ENCODE data around the gene OR5B2. TPM values are rescaled to one million over a fixed set of nuclear protein-coding genes. Genes with fewer than 3 reads are reported as not detected.

Gene OR5B2
- total RNA-seq, 1 experiment from 2014 or later, result not detected

Other genes with a start within 250 kb of the OR5B2 start
- gene OR9Q2, start 239.1 kb downstream of the OR5B2 start, total RNA-seq (2014; rRNA removed; shearing (Covaris generic)), result not detected in 2 replicates
- not detected in 2 replicates for gene OR1S2, start 224.0 kb downstream of the OR5B2 start, total RNA-seq (2014; rRNA removed; shearing (Covaris generic))
- gene OR1S1, start 215.4 kb downstream of the OR5B2 start, total RNA-seq (2014; rRNA removed; shearing (Covaris generic)), result not detected in 2 replicates
- not detected in 2 replicates for gene OR10Q1, start 199.2 kb downstream of the OR5B2 start, total RNA-seq (2014; rRNA removed; shearing (Covaris generic))
- gene OR10W1, start 159.9 kb downstream of the OR5B2 start, total RNA-seq (2014; rRNA removed; shearing (Covaris generic)), result not detected in 2 replicates
- gene OR5B17, start 69.1 kb downstream of the OR5B2 start, total RNA-seq (2014; rRNA removed; shearing (Covaris generic)), result not detected in 2 replicates
- gene OR5B3, start 21.2 kb downstream of the OR5B2 start, total RNA-seq (2014; rRNA removed; shearing (Covaris generic)), result not detected in 2 replicates
- not detected in 2 replicates for gene OR5B12, start 14.1 kb upstream of the OR5B2 start, total RNA-seq (2014; rRNA removed; shearing (Covaris generic))
- not detected in 2 replicates for gene OR5B21, start 80.0 kb upstream of the OR5B2 start, total RNA-seq (2014; rRNA removed; shearing (Covaris generic))
- gene LPXN, start 147.7 kb upstream of the OR5B2 start, total RNA-seq (2014; rRNA removed; shearing (Covaris generic)), result 0.78 and 1.5 TPM in 2 replicates
- 32.9 and 50.6 TPM in 2 replicates for gene ZFP91, start 150.9 kb upstream of the OR5B2 start, total RNA-seq (2014; rRNA removed; shearing (Covaris generic))
- 0.75 and 2.0 TPM in 2 replicates for gene CNTF, start 194.5 kb upstream of the OR5B2 start, total RNA-seq (2014; rRNA removed; shearing (Covaris generic))

All from G401 (cell line).